NCI-H345 (cell line): Measurements from ENCODE around the gene DMRT3.
A peak's percentile ranks its signal among the peaks of the same experiment; 100 is the strongest.

Experiments
- DNase-seq: peaks from one replicate; lab custom pipeline; 2025; lab: John Stamatoyannopoulos, UW

DMRT3 gene

GRCh38 chr9:976258-976942, at the start of gene DMRT3:
Gene DMRT3 (plus strand): TSS chr9:976655. CDS start chr9:977002, 347 bp downstream.
- no peak for DNase-seq

GRCh38 chr9:926976-927375, 49.5 kb upstream of the DMRT3 start:
- DNase-seq: no peak

GRCh38 chr9:928363-929042, 48.0 kb upstream of the DMRT3 start:
- DNase-seq: no peak

GRCh38 chr9:929719-930118, 46.7 kb upstream of the DMRT3 start:
- DNase-seq: no peak

- DNase-seq: no peak
Observed at GRCh38 chr9:933356-933755, 43.1 kb upstream of the DMRT3 start.

- DNase-seq: peak; percentile 90
Observed at GRCh38 chr9:935348-935965, 41.0 kb upstream of the DMRT3 start.

- DNase-seq: peak; percentile 46
Observed at GRCh38 chr9:942805-943580, 33.5 kb upstream of the DMRT3 start.

- DNase-seq: no peak
Observed at GRCh38 chr9:947985-948384, 28.5 kb upstream of the DMRT3 start.

- DNase-seq: no peak
Observed at GRCh38 chr9:948497-948896, 28.0 kb upstream of the DMRT3 start.

GRCh38 chr9:950139-950538, 26.3 kb upstream of the DMRT3 start:
- DNase-seq: no peak

GRCh38 chr9:952546-952945, 23.9 kb upstream of the DMRT3 start:
- DNase-seq: no peak

- DNase-seq: no peak
Observed at GRCh38 chr9:959105-959504, 17.4 kb upstream of the DMRT3 start.

- DNase-seq: no peak
Observed at GRCh38 chr9:959914-960313, 16.5 kb upstream of the DMRT3 start.

GRCh38 chr9:962023-962422, 14.4 kb upstream of the DMRT3 start:
- DNase-seq: no peak

- no peak for DNase-seq
Observed at GRCh38 chr9:965497-965896, 11.0 kb upstream of the DMRT3 start.

- DNase-seq: no peak
Observed at GRCh38 chr9:966870-967269, 9.6 kb upstream of the DMRT3 start.

GRCh38 chr9:967436-967835, 9.0 kb upstream of the DMRT3 start:
- no peak for DNase-seq

- no peak for DNase-seq
Observed at GRCh38 chr9:967903-968641, 8.4 kb upstream of the DMRT3 start.

- DNase-seq: no peak
Observed at GRCh38 chr9:969310-970150, 6.9 kb upstream of the DMRT3 start.

- DNase-seq: no peak
Observed at GRCh38 chr9:970151-970996, 6.1 kb upstream of the DMRT3 start.
